Hematopoietic multipotent progenitor cell treated with erythropoietin and hydrocortisone succinate and interleukin-3 and kit ligand, for 6 days (in vitro differentiated cells): ENCODE results near the gene ANKRD31.

Source experiments
- DNase-seq: peaks from one replicate; pipeline ENCODE4 v3.0.0-alpha.2; 2015

The ANKRD31 gene

GRCh38 chr5:75054134-75054930 lies 182.3 kb downstream of the ANKRD31 start:
- DNase-seq = no peak

- peak; percentile 79 for DNase-seq
Measured at GRCh38 chr5:75053304-75054133, 183.2 kb downstream of the ANKRD31 start.

DNA sequence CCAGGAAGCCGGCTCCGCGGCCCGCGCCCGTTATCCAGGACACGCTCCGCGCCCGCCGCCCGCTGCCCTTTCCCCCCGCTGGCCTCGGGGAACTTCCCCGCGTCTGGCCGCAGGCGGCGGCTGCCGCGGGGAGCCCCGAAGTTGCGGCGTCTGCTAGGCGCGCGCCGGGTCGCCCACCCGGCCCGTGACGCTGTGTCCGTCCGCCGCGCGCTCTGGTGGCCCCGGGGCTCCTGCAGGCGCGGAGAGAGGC lies 183.7 kb downstream of the ANKRD31 start:
- no peak for DNase-seq

- DNase-seq = peak; percentile 59
Measured at GRCh38 chr5:75052192-75053053, 184.3 kb downstream of the ANKRD31 start, which contains the start of gene GCNT4. Gene GCNT4 (minus strand): TSS chr5:75052558. CDS start chr5:75030037, 22,521 bp downstream.

DNA sequence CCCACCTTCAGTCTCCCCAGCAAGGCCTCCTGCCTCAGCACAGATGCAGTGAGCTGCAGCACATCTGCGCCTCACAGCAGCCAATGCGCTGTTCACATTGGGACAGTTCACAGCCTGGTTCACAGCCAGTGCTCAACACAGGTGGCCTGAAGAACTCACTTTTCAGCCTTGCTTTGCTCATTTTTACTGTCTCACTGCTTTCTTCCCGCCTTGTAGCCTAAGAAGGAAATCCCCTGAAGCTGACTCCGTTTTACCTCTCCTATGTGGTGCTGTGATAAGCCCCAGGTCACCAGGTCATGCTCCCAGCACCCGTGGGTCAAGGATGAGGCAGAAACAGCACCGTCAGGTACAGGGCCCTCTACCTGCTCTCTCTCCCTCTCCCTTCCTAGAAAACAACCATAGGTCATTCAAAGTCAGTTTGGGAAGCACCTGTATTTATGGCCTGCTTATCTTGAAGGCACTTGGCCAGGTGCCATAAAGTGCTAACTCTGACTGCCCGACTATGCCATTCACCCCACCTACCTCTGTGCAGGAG lies 185.4 kb downstream of the ANKRD31 start:
- peak; percentile 48 for DNase-seq

DNA sequence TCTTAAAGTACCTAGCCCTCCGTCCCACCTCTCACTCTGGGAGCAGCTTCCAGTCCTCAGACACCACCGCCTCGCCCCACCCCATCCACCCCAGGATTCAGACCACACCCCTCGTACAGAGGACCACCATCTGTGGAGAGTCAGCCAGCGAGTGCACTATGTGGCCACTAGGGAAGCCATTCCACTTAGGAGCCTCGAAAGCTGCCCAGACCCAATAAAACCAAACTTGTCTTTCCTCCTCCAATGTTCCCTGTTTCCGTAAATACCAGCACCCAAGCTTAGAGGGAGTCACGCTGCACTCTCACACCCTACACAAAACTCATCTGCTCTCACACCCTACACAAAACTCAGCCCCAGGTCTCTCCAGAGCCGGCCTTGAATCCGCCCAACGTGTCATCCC lies 186.3 kb downstream of the ANKRD31 start:
- peak; percentile 72 for DNase-seq

- DNase-seq = peak; percentile 85
Measured at GRCh38 chr5:75049456-75050351, 187.0 kb downstream of the ANKRD31 start.

DNA sequence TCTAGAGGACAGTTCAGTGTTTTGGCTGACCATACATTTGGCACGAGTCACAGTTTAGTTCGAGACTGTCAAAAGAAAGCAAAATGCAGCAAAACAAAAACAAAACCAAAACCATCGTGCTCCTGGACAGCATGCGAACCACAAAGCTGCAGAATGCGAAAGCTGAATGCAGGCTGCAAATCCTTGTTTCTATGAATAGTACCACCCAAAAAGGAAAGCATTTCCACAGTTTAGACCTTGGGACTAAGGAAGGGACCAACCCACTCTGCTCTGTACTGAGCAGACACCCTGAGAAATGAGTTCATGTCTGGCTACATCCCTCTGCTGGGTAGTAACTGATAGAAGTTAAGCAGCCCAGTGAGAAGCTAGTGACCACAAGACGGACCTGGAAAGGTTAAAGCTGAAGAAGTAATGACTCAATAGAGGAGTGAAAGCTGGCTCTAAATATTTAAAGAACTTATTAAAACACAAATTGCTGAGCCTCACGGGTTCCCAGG lies 188.2 kb downstream of the ANKRD31 start:
- DNase-seq = no peak

DNA sequence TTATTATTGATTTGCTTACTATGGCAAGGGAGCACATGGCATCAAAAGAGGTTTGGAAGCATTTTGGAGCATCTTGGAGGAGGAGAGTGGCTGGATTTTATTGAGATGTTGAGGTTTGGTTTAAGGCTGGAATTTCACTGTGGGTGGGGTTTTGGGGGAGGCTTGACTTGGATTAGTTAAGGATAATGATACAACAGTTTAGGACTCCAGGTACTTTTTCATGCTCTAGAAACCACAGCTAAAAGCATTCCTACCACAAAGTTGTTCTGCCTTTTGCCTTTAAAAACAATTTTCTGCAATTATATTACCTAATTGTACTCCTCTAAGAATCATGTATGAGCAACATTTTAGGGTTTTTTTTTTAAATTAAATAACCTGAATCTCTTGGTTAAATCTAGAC lies 189.3 kb downstream of the ANKRD31 start:
- no peak for DNase-seq

DNA sequence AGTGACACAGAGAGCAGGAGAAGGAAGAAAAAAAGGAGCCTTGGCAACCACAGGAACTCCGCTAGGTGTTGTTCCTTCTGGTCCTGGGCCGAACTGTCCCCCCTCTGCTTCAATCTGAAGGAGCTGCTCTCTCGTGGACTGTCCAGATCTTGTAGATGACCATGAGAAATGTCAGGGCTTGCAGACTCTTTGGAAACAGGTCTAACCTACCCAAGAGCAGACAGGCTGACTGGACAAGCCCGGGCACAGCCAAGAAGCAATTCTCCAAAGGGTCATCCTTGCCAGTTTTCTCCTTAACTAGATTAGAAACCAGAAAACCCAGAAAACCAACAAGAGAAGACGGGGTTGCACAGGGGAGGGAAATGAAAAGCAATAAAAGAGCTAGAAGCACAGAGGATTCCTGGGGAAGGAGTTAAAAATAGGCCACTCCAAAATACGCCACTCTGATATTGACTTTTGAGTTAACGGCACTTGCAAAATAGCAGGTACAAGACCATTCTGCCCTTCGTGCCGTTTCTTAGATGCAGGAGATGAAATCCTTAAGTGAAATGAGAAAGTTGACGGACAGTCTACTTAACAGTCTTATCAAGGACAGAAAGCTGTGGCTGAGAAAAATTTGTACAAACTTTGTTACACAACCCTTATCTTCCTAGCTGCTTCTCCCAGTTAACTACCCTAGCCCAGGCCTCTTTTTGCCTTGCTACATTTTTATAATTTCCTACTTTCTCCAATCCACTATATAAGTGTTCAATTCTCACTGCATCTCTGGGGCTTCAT lies 190.1 kb downstream of the ANKRD31 start:
- peak; percentile 71 for DNase-seq

DNA sequence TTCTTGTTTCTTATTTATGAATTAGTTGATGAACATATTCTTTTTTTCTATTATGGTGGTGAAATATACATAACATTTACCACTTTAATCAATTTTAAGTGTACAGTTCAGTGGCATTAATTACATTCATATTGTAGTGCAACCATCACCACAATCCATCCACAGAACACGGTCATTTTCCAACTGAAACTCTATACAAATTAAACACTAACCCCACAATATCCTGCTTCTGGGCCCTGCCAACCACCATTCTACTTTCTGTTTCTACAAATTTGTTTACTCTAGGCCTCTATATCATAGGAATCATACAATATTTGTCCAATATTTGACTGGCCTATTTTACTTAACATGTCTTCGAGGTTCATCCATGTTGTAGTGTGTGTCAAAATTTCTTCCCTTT lies 191.6 kb downstream of the ANKRD31 start:
- no peak for DNase-seq

DNA sequence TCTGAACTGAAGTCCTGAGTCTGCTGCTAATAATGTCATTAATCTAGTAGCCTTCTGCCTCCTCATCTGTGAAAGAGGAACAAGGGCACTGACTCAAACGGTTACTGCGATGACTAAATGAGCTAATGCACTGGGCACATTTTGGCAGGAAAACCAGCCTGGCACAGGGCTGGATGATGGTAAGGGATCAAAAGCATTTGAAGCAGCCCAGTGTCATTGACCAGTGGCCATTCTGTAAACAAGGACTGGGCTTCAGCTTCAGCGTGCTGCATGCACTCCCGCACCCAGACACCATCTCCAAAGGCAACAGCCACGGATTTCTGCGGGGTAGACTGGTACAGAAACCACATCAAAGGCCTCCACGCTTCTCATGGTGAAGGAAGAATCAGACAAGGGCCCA lies 192.3 kb downstream of the ANKRD31 start:
- DNase-seq = no peak

DNA sequence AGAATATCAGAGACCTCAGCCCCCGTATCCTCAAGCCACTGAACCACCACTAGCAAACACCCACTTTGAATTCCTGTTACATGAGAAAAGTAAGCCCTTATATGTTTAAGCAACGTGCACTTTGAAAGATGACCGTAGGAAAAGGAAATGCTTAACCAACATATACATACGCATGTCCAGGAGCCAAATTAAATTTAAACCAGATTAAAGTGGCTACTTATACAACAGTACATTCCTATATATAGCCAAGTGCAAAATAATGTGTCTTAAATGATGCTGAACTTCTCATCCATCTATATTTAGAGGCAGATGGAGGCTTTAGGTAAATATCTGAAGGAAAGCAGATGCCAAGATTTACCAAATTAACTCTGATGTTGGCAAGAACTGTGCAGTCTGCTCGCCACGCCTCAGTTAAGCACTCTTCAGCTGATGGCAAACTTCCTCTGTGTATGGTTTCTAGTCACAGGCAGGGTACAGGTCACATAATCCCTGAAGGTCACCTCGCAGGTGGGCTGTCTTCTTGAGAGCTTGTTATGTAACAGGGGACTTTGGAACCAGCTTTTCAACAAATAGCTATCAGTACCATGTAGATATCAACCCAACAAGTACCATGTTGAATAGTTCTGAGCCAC lies 192.9 kb downstream of the ANKRD31 start:
- no peak for DNase-seq

DNA sequence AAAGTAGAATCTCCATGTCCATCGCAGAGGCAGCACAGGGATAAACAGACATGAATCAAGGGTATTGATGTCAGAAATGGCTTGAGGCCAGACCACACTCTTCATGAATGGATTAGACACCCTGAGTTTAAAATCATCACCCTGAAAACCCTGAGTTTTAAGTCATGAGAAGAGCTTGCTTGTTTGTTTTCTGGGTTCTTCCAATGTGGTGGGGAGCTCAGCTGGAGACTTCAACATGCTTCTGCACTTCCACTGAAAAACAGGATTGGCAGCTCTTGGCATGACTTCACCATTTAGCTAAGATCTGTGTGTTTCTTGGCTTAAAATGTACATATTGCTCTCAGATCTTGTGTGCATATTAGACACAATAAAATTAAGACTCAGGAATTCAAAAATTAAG lies 194.2 kb downstream of the ANKRD31 start:
- no peak for DNase-seq

- no peak for DNase-seq
Measured at GRCh38 chr5:75040973-75041372, 195.7 kb downstream of the ANKRD31 start.

- no peak for DNase-seq
Measured at GRCh38 chr5:75037106-75037505, 199.6 kb downstream of the ANKRD31 start.

DNA sequence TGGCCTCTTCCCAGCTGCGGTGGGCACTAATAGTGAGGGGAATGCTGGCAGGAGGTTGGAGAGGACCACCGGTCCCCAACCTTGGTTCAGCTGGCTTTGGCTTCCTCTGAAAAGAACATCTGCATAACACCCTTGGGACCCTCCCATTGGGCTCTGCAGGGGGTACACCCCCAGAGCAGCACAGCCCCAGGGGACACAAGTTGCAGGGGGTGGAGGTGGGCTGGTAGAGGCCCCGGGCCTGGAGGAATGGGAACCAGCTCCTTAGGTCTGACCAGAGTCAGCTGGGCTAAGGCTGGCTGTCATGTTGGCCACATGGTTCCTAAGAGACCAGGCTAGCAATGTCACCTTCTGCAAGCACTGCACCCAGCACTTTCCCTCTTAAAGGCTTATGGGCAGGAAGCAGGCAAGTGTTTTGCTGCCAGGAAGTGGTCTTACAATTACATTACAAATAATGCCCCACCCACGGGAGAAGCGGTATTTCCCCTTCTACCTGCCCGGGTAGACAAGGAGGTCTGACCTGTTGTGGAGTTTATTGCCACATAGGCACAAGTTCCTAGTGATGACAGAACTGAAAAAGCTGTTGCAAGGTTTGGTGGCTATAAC lies 202.4 kb downstream of the ANKRD31 start:
- DNase-seq = no peak

- no peak for DNase-seq
Measured at GRCh38 chr5:75031366-75031765, 205.3 kb downstream of the ANKRD31 start.

DNA sequence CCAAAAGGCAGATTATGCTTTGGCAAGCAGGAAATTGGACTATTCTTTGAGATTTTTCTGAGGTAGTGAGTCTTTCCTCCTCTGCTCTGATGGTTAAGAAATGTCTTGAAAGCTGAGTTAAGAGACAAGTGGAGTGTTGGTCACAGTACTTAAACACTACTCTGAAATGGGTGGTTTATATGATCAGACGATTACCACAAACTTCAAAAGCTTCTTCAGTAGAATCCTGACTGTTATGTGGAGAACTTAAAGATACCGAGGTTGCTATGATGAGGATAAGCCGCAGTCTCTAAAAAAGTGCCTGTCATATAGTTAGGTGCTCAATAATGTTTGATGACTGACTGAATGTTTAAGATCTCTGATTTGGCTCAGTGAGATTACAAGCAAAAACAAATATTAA lies 208.6 kb downstream of the ANKRD31 start:
- DNase-seq = no peak
